Suprapubic skin (tissue), 4 donors: ENCODE data around the gene TDP2. TPM values are rescaled to one million over a fixed set of nuclear protein-coding genes. Genes with fewer than 3 reads are reported as not detected.

ENCODE experiments used
- DNase-seq, 2 donors: peaks; one replicate each; pipeline ENCODE4 v3.0.0-alpha.2; 2019; ENCODE audit warnings: low spot score in 2 of 2
- H3K27ac ChIP-seq: fragments of 200-600 bp; sonication (generic); one replicate; pipeline ENCODE4 v1.5.1; 2019
- H3K27me3 ChIP-seq: fragments of 200-600 bp; sonication (generic); one replicate; pipeline ENCODE4 v1.5.1; 2019
- H3K36me3 ChIP-seq: fragments of 200-600 bp; sonication (generic); one replicate; pipeline ENCODE4 v1.5.1; 2019
- H3K4me1 ChIP-seq: fragments of 200-600 bp; sonication (generic); one replicate; pipeline ENCODE4 v1.5.1; 2019
- H3K4me3 ChIP-seq: fragments of 200-600 bp; sonication (generic); one replicate; pipeline ENCODE4 v1.5.1; 2019; ENCODE audit warnings: mild to moderate bottlenecking
- H3K9me3 ChIP-seq: fragments of 200-600 bp; sonication (generic); one replicate; pipeline ENCODE4 v1.5.1; 2019
- EP300 ChIP-seq: sonication (generic); formaldehyde crosslinking; IDR thresholded peaks from one replicate; pipeline ENCODE4 v1.6.1; 2017; ENCODE audit warnings: antibody characterized with exemption
- POLR2A ChIP-seq, 2 donors: fragments of 450-650 bp; IDR thresholded peaks; one replicate each; pipeline ENCODE4 v1.6.1; 2017; ENCODE audit warnings: antibody characterized with exemption in 2 of 2, mild to moderate bottlenecking in 2 of 2, moderate library complexity in 2 of 2
- POLR2AphosphoS5 ChIP-seq, 3 donors: sonication (generic); formaldehyde crosslinking; IDR thresholded peaks; one replicate each; pipeline ENCODE4 v1.6.1; 2017; ENCODE audit warnings: antibody characterized with exemption in 3 of 3
- WGBS: methylation state at CpG from one replicate; pipeline ENCODE4 v1.1.5; 2018; 5-methylcytosine and 5-hydroxymethylcytosine counted together
- total RNA-seq, 4 donors: library from RNA; depleted of rRNA; stranded (reverse); fragments of >200 nt; gene quantifications; one replicate each; pipeline ENCODE4 v1.1.0, GENCODE V29; 2016
- TF ChIP-seq, protein P1 (sequence below), 2 donors: fragments of 200-600 bp in 1 of 2; fragments of 450-650 bp in 1 of 2; sonication (generic) in 1 of 2; IDR thresholded peaks; one replicate each; pipeline ENCODE4 v1.5.1; 2016 to 2019; ENCODE audit warnings: antibody characterized with exemption in 2 of 2, mild to moderate bottlenecking in 1 of 2, moderate library complexity in 1 of 2

TDP2 gene
- total RNA-seq, 4 donors from 2014 or later = 15.3 to 26.2 (median 23.8) TPM

DNA sequence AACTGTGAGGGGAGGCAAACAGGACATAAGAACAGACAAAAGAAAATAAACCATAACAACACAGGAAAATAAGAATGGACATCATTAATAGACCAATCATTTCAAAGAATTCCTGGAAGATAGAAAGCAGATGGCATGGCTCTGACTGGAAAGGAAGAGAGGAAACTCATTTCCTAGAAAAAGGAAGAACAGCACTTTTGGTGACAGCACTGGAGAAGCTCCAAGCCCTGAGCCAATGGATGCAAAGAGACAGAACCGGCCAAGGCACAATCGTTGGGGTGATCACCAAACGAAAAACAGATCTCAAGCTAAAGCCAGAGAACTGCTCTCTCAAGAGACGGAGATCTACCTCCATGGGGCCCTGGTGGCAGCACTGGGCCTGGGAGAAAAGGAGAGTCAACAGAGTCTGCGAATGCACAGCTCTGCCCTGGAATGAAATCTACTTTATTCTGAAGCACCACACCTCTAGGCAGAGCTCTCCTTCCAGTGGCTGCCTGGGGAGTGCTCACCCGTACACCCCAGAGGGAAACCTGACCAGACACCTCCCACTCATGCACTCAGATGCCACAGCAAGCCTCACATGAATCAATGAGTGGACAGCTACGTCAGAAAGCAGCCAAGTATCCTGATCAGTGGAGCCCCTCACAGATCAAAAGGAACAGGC lies 44.9 kb downstream of the TDP2 start:
- no peak overlapping the region for H3K4me3 ChIP-seq
- WGBS = 57% methylated on average over 7 of the region's 7 CpGs
- no peaks in the 10 kb centered on the region for H3K4me1 ChIP-seq
- no peaks in the 10 kb centered on the region for H3K27me3 ChIP-seq
- no peak overlapping the region for H3K27ac ChIP-seq
- no peaks in the 10 kb centered on the region for H3K36me3 ChIP-seq
- TF ChIP-seq POLR2AphosphoS5 (IDR thresholded peaks at IDR 0.05) (no peak), POLR2A (IDR thresholded peaks at IDR 0.05) (no peak), EP300 (no peak)
- TF ChIP-seq, protein P1, sequence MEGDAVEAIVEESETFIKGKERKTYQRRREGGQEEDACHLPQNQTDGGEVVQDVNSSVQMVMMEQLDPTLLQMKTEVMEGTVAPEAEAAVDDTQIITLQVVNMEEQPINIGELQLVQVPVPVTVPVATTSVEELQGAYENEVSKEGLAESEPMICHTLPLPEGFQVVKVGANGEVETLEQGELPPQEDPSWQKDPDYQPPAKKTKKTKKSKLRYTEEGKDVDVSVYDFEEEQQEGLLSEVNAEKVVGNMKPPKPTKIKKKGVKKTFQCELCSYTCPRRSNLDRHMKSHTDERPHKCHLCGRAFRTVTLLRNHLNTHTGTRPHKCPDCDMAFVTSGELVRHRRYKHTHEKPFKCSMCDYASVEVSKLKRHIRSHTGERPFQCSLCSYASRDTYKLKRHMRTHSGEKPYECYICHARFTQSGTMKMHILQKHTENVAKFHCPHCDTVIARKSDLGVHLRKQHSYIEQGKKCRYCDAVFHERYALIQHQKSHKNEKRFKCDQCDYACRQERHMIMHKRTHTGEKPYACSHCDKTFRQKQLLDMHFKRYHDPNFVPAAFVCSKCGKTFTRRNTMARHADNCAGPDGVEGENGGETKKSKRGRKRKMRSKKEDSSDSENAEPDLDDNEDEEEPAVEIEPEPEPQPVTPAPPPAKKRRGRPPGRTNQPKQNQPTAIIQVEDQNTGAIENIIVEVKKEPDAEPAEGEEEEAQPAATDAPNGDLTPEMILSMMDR (IDR thresholded peaks at IDR 0.05) = no peak
- DNase-seq = no peak
- H3K9me3 ChIP-seq = no peaks in the 10 kb centered on the region

DNA sequence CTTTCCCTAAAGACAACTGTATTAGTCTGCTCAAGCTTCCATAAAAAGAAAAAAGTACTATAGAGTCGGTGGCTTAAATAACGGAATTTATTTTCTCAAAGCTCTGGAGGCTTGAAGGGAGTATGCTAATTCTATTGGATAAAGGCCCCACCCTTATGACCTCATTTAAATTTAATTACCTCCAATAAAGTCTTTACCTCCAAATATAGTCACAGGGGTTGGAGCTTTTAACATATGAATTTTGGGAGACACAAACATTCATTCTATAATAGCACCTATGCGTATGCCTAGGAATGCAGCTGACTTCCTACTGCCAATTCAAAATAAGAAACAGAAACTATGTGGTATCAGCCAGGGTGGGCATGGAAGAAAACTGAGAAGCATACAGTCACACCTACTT lies 46.1 kb downstream of the TDP2 start:
- Histone ChIP-seq H3K27me3 (no peaks in the 10 kb centered on the region), H3K9me3 (no peaks in the 10 kb centered on the region), H3K4me1 (no peaks in the 10 kb centered on the region), H3K36me3 (no peaks in the 10 kb centered on the region), H3K4me3 (no peak overlapping the region), H3K27ac (no peak overlapping the region)
- TF ChIP-seq EP300 (no peak), POLR2A (IDR thresholded peaks at IDR 0.05) (no peak), POLR2AphosphoS5 (IDR thresholded peaks at IDR 0.05) (no peak)
- TF ChIP-seq, protein P1 (IDR thresholded peaks at IDR 0.05) = no peak
- DNase-seq = no peak
- WGBS = 82% methylated on average over 3 of the region's 3 CpGs

DNA sequence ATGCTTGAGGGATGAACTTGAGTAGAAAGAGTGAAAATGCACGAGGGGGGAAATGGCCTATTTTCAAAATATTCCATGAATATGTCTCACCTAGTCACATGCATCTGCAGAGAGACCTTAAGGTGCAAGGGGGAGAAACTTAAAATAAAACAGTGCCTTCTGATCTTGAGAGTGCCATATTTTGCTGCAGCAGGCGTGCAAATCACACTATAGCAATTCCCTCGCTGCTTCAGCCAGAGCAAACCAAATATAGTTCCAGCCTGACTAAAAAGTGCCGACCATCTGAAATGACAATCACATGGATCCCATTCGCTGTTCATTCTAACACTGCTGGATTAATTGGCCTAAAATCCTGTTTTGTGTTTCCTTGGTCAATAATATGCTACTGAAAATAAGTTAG lies 47.0 kb downstream of the TDP2 start:
- H3K4me1 ChIP-seq = no peaks in the 10 kb centered on the region
- no peaks in the 10 kb centered on the region for H3K9me3 ChIP-seq
- H3K27me3 ChIP-seq = no peaks in the 10 kb centered on the region
- H3K36me3 ChIP-seq = no peaks in the 10 kb centered on the region
- WGBS = 82% methylated on average over 5 of the region's 5 CpGs
- TF ChIP-seq EP300 = no peak
- TF ChIP-seq, protein P1 (IDR thresholded peaks at IDR 0.05) = no peak
- no peak for TF ChIP-seq POLR2A (IDR thresholded peaks at IDR 0.05)
- no peak for TF ChIP-seq POLR2AphosphoS5 (IDR thresholded peaks at IDR 0.05)
- no peak for DNase-seq
- H3K27ac ChIP-seq = no peak overlapping the region
- H3K4me3 ChIP-seq = no peak overlapping the region

DNA sequence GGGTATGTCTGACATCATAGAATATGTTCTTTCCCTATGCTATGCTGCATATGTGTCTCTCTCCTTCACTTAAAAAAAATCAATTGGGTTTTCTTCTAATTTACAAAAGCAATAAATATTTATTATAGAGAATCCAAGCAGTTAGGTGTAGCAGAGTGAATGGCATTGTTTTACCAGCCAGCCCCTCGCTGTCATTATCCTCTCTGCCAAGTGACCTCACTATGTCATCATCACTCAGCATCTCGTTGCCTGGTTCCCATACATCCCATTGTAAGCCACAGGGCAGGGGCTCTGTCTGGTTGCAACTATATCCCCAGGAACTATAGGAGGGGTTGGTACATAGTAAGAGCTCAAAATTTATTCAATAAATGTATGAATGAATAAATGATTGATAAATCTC lies 52.1 kb downstream of the TDP2 start:
- Histone ChIP-seq H3K9me3 (no peaks in the 10 kb centered on the region), H3K4me1 (no peaks in the 10 kb centered on the region), H3K36me3 (no peaks in the 10 kb centered on the region), H3K27me3 (no peaks in the 10 kb centered on the region), H3K4me3 (no peak overlapping the region), H3K27ac (no peak overlapping the region)
- DNase-seq = no peak
- 54% methylated on average over 2 of the region's 2 CpGs for WGBS
- no peak for TF ChIP-seq EP300
- TF ChIP-seq POLR2A (IDR thresholded peaks at IDR 0.05) = no peak
- TF ChIP-seq POLR2AphosphoS5 (IDR thresholded peaks at IDR 0.05) = no peak
- TF ChIP-seq, protein P1 (IDR thresholded peaks at IDR 0.05) = no peak

DNA sequence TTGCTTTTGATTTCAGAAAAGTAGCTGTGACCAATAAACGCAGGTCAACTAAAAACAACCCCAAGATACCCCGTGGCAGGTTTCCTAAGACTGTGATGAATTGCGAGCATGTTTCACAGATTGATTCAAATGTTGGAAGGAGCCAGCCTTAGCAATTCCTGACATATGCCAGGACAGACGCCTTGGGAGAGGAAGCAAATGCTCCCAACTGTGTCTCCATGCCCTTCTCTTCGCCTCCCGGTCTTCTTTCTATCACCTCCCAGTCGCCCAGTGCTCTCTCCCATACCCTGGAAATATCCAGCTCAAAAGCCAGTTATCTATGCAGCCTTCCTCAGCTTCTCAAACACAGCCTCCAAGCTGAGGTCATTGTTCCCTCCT lies 52.7 kb downstream of the TDP2 start:
- H3K9me3 ChIP-seq = no peaks in the 10 kb centered on the region
- DNase-seq = no peak
- H3K27me3 ChIP-seq = no peaks in the 10 kb centered on the region
- TF ChIP-seq POLR2AphosphoS5 (IDR thresholded peaks at IDR 0.05) = no peak
- TF ChIP-seq, protein P1 (IDR thresholded peaks at IDR 0.05) = no peak
- no peak for TF ChIP-seq POLR2A (IDR thresholded peaks at IDR 0.05)
- TF ChIP-seq EP300 = no peak
- H3K36me3 ChIP-seq = no peaks in the 10 kb centered on the region
- WGBS = 40% methylated on average over 7 of the region's 7 CpGs
- no peaks in the 10 kb centered on the region for H3K4me1 ChIP-seq
- H3K27ac ChIP-seq = no peak overlapping the region
- no peak overlapping the region for H3K4me3 ChIP-seq
